Natural killer cell (primary cell): ENCODE data around the gene GHITM. TPM values are rescaled to one million over a fixed set of nuclear protein-coding genes. Genes with fewer than 3 reads are reported as not detected.

Experiments used
- ATAC-seq, 3 donors: fragments of 150-1000 bp in 2 of 3; fragments of 200-7000 bp in 1 of 3; cut with Tn5 transposase; 1 replicate in 1 of 3; 2 replicates in 2 of 3; pipeline ENCODE4 v1.10.0; 2021; ENCODE audit warnings: mild to moderate bottlenecking in 2 of 3, moderate library complexity in 2 of 3
- DNase-seq, 2 donors: peaks; one replicate each; pipeline versions ENCODE4 v3.0.0 to v3.0.0-alpha.2; 2013 to 2021; ENCODE audit warnings: mixed read lengths in 1 of 2
- H3K27ac ChIP-seq: one replicate; pipeline ENCODE4 v1.5.1; 2013; ENCODE audit warnings: mild to moderate bottlenecking, low read length
- H3K27me3 ChIP-seq: one replicate; pipeline ENCODE4 v1.6.1; 2013; ENCODE audit warnings: low read length; ENCODE audit not compliant: control insufficient read depth, insufficient read depth
- H3K36me3 ChIP-seq: one replicate; pipeline ENCODE4 v1.6.1; 2013; ENCODE audit warnings: low read length; ENCODE audit not compliant: control insufficient read depth, insufficient read depth
- H3K4me1 ChIP-seq: one replicate; pipeline ENCODE4 v1.6.1; 2013; ENCODE audit warnings: low read length; ENCODE audit not compliant: control insufficient read depth, insufficient read depth
- H3K4me3 ChIP-seq: one replicate; pipeline ENCODE4 v1.5.1; 2013; ENCODE audit warnings: low read length
- H3K9me3 ChIP-seq: one replicate; pipeline ENCODE4 v1.6.1; 2013; ENCODE audit warnings: low read length; ENCODE audit not compliant: control insufficient read depth, insufficient read depth
- H3K27ac Mint-ChIP-seq, 2 donors: one replicate each; pipeline ENCODE4 v1.8.0; 2022; ENCODE audit warnings: mild to moderate bottlenecking in 2 of 2, mixed read lengths in 2 of 2, moderate library complexity in 1 of 2
- H3K27me3 Mint-ChIP-seq, 2 donors: one replicate each; pipeline ENCODE4 v1.8.0; 2022; ENCODE audit warnings: low read depth in 2 of 2, mixed read lengths in 2 of 2
- H3K36me3 Mint-ChIP-seq: one replicate; pipeline ENCODE4 v1.8.0; 2022; ENCODE audit warnings: mixed read lengths
- H3K4me1 Mint-ChIP-seq, 2 donors: one replicate each; pipeline ENCODE4 v1.8.0; 2022; ENCODE audit warnings: mixed read lengths in 2 of 2
- H3K4me3 Mint-ChIP-seq: one replicate; pipeline ENCODE4 v1.8.0; 2022; ENCODE audit warnings: mild to moderate bottlenecking, moderate library complexity, mixed read lengths
- H3K9me3 Mint-ChIP-seq, 2 donors: one replicate each; pipeline ENCODE4 v1.8.0; 2022; ENCODE audit warnings: mixed read lengths in 2 of 2
- WGBS: methylation state at CpG from one replicate; pipeline ENCODE4 v1.1.7; 2013; ENCODE audit warnings: missing lambda C conversion rate; ENCODE audit not compliant: insufficient coverage; 5-methylcytosine and 5-hydroxymethylcytosine counted together
- intact Hi-C: fragments of 100-400 bp; cut with micrococcal nuclease; formaldehyde crosslinking; loops from one replicate; pipeline ENCODE4 v1.14.2; 2022
- total RNA-seq, 4 donors: library from RNA; stranded (reverse); fragments of 120-200 nt in 1 of 4; gene quantifications; one replicate each; pipeline versions ENCODE4 v1.2.3 to v1.2.4, GENCODE V29; 2013 to 2022
- TF ChIP-seq, protein P1 (sequence below): fragments of 200-600 bp; IDR thresholded peaks from one replicate; pipeline ENCODE4 v1.8.0; 2022; ENCODE audit warnings: antibody characterized with exemption

Gene GHITM, protein sequence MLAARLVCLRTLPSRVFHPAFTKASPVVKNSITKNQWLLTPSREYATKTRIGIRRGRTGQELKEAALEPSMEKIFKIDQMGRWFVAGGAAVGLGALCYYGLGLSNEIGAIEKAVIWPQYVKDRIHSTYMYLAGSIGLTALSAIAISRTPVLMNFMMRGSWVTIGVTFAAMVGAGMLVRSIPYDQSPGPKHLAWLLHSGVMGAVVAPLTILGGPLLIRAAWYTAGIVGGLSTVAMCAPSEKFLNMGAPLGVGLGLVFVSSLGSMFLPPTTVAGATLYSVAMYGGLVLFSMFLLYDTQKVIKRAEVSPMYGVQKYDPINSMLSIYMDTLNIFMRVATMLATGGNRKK
- total RNA-seq: 10 to 100 TPM; 84.3 to 89.3 (median 87.9) TPM
- 131 TPM for total RNA-seq (2013)

- peak within 1 kb of the TSS; percentile 94 for H3K27ac ChIP-seq
- H3K4me1 ChIP-seq: peaks cover 13% of the 10 kb centered on the region
- H3K27me3 Mint-ChIP-seq: peaks cover 14 to 16% of the 10 kb centered on the region in 2 donors
- DNase-seq (peak; percentile 99 to 100), ATAC-seq (peak; percentile 91 to 98 (median 93))
- H3K36me3 ChIP-seq: peaks cover 24% of the 10 kb centered on the region
- H3K27me3 ChIP-seq: no peaks in the 10 kb centered on the region
- TF ChIP-seq, protein P1, sequence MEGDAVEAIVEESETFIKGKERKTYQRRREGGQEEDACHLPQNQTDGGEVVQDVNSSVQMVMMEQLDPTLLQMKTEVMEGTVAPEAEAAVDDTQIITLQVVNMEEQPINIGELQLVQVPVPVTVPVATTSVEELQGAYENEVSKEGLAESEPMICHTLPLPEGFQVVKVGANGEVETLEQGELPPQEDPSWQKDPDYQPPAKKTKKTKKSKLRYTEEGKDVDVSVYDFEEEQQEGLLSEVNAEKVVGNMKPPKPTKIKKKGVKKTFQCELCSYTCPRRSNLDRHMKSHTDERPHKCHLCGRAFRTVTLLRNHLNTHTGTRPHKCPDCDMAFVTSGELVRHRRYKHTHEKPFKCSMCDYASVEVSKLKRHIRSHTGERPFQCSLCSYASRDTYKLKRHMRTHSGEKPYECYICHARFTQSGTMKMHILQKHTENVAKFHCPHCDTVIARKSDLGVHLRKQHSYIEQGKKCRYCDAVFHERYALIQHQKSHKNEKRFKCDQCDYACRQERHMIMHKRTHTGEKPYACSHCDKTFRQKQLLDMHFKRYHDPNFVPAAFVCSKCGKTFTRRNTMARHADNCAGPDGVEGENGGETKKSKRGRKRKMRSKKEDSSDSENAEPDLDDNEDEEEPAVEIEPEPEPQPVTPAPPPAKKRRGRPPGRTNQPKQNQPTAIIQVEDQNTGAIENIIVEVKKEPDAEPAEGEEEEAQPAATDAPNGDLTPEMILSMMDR: peak; percentile 37
- WGBS: under 1% methylated on average over 61 of the region's 61 CpGs
- H3K9me3 ChIP-seq: no peaks in the 10 kb centered on the region
- H3K4me3 ChIP-seq: peak within 1 kb of the TSS; percentile 81
- peaks cover 31 to 32% of the 10 kb centered on the region in 2 donors for H3K4me1 Mint-ChIP-seq
- peak within 1 kb of the TSS; percentile 95 for H3K4me3 Mint-ChIP-seq
- no peaks in the 10 kb centered on the region for H3K9me3 Mint-ChIP-seq
- peak within 1 kb of the TSS; percentile 98 for H3K27ac Mint-ChIP-seq
- peaks cover 9% of the 10 kb centered on the region for H3K36me3 Mint-ChIP-seq
- intact Hi-C loops: loop anchor here (1.0 to 10.0 kb wide), 3 partner anchors 189 to 395 kb away; partner anchors contain the start of gene CCSER2
Measured at GRCh38 chr10:84139126-84140035, at the start of gene GHITM. TSS of gene GHITM (plus strand) at chr10:84139509. CDS start at chr10:84141501, 1,992 bp downstream.

GRCh38 chr10:84095811-84096497 is 43.4 kb upstream of the GHITM start:
- ATAC-seq (no peak), DNase-seq (no peak)
- no peaks in the 10 kb centered on the region for H3K4me1 Mint-ChIP-seq
- no peaks in the 10 kb centered on the region for H3K9me3 Mint-ChIP-seq
- H3K27ac Mint-ChIP-seq: no peak overlapping the region
- TF ChIP-seq, protein P1: no peak
- H3K36me3 Mint-ChIP-seq: no peaks in the 10 kb centered on the region
- H3K4me3 Mint-ChIP-seq: no peak overlapping the region
- Histone ChIP-seq H3K4me3 (no peak overlapping the region), H3K4me1 (no peaks in the 10 kb centered on the region), H3K27me3 (no peaks in the 10 kb centered on the region), H3K36me3 (no peaks in the 10 kb centered on the region), H3K27ac (no peak overlapping the region), H3K9me3 (no peaks in the 10 kb centered on the region)
- 65% methylated on average over 4 of the region's 4 CpGs for WGBS
- peaks cover 7 to 32% of the 10 kb centered on the region in 2 donors for H3K27me3 Mint-ChIP-seq
- intact Hi-C loops: no loop called here

- H3K36me3 Mint-ChIP-seq: no peaks in the 10 kb centered on the region
- no peak overlapping the region for H3K4me3 Mint-ChIP-seq
- DNase-seq: peak in 1 of 2 donors; percentile 10
- no peak for ATAC-seq
- peaks cover 7 to 27% of the 10 kb centered on the region in 2 donors for H3K27me3 Mint-ChIP-seq
- no peaks in the 10 kb centered on the region for H3K4me1 Mint-ChIP-seq
- H3K9me3 ChIP-seq: no peaks in the 10 kb centered on the region
- no peaks in the 10 kb centered on the region for H3K9me3 Mint-ChIP-seq
- no peaks in the 10 kb centered on the region for H3K27me3 ChIP-seq
- intact Hi-C loops: no loop called here
- no peaks in the 10 kb centered on the region for H3K36me3 ChIP-seq
- H3K27ac Mint-ChIP-seq: no peak overlapping the region
- 65% methylated on average over 4 of the region's 4 CpGs for WGBS
- H3K4me3 ChIP-seq: no peak overlapping the region
- no peak overlapping the region for H3K27ac ChIP-seq
- no peaks in the 10 kb centered on the region for H3K4me1 ChIP-seq
- TF ChIP-seq, protein P1: no peak
Measured at GRCh38 chr10:84097787-84098353, 41.4 kb upstream of the GHITM start.
